ENCODE data around the gene LHX1. TPM values are rescaled to one million over a fixed set of nuclear protein-coding genes. Genes with fewer than 3 reads are reported as not detected.

Gene LHX1
- total RNA-seq, 1 experiment from 2014 or later, result 0.61 TPM

DNA sequence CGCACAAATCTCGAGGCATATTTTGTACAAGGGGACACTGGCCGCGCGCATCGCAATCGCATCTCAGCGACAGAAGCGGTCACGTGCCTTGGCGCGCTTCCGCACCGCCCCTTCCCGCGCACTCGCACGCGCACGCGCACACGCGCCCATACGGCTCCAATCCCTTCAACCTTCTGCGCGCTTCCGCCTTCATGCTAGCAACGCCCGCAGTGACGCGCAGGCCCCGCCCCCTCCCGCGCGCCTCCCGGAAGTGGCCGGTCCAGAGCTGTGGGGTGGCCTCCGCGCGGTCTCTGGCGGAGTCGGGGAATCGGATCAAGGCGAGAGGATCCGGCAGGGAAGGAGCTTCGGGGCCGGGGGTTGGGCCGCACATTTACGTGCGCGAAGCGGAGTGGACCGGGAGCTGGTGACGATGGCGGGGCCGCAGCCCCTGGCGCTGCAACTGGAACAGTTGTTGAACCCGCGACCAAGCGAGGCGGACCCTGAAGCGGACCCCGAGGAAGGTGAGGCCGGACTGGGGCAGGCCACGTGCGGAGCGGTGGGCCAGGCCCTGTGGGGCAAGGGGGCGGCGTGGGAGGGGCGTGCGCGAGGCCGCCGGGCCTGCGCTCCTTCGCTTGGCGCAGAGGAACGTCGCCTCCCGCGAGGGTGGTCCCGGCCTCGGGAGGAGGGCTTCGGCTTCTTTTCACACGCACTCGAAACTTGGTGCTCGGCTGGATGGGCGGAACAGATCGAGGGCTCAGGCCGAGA lies 11.6 kb downstream of the LHX1 start, which contains the start of gene AATF (continued):
- TF ChIP-seq, protein P1, sequence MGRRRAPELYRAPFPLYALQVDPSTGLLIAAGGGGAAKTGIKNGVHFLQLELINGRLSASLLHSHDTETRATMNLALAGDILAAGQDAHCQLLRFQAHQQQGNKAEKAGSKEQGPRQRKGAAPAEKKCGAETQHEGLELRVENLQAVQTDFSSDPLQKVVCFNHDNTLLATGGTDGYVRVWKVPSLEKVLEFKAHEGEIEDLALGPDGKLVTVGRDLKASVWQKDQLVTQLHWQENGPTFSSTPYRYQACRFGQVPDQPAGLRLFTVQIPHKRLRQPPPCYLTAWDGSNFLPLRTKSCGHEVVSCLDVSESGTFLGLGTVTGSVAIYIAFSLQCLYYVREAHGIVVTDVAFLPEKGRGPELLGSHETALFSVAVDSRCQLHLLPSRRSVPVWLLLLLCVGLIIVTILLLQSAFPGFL (CRISPR knock-in tag; IDR thresholded peaks at IDR 0.05; ENCODE audit: borderline replicate concordance), result peak; percentile 92; the same call in 1 of the 2 replicates
- TF ChIP-seq FOXJ3 (CRISPR knock-in tag; IDR thresholded peaks at IDR 0.05; ENCODE audit: borderline replicate concordance) (no peak), ZNF263 (CRISPR knock-in tag; IDR thresholded peaks at IDR 0.05; ENCODE audit: low read depth) (peak; percentile 58; the same call in 1 of the 2 replicates), ATF1 (CRISPR knock-in tag; IDR thresholded peaks at IDR 0.05) (peak; percentile 37; the same call in 1 of the 2 replicates), TP53 (CRISPR knock-in tag; IDR thresholded peaks at IDR 0.05) (peak; percentile 79), SMAD3 (CRISPR knock-in tag; IDR thresholded peaks at IDR 0.05; ENCODE audit: borderline replicate concordance) (peak; percentile 98; the same call in 1 of the 2 replicates), NR2C2 (CRISPR knock-in tag; IDR thresholded peaks at IDR 0.05) (no peak; the same call in 1 of the 2 replicates), ZNF121 (CRISPR knock-in tag; IDR thresholded peaks at IDR 0.05) (no peak), RORB (CRISPR knock-in tag; IDR thresholded peaks at IDR 0.05) (no peak), ETV6 (CRISPR knock-in tag; IDR thresholded peaks at IDR 0.05) (peak; percentile 98; the same call in 1 of the 2 replicates), NR3C1 (CRISPR knock-in tag; conservative IDR thresholded peaks at IDR 0.05; ENCODE audit: low read depth) (peak; percentile 78; the same call in 1 of the 2 replicates), ZNF138 (CRISPR knock-in tag; conservative IDR thresholded peaks at IDR 0.05) (peak; percentile 83; the same call in 1 of the 2 replicates), KAT7 (CRISPR knock-in tag; IDR thresholded peaks at IDR 0.05; ENCODE audit: borderline replicate concordance) (peak; percentile 98), ELF4 (CRISPR knock-in tag; IDR thresholded peaks at IDR 0.05; ENCODE audit: low read depth) (peak; percentile 71), PRRX2 (CRISPR knock-in tag; IDR thresholded peaks at IDR 0.05) (no peak)
- TF ChIP-seq, protein P2, sequence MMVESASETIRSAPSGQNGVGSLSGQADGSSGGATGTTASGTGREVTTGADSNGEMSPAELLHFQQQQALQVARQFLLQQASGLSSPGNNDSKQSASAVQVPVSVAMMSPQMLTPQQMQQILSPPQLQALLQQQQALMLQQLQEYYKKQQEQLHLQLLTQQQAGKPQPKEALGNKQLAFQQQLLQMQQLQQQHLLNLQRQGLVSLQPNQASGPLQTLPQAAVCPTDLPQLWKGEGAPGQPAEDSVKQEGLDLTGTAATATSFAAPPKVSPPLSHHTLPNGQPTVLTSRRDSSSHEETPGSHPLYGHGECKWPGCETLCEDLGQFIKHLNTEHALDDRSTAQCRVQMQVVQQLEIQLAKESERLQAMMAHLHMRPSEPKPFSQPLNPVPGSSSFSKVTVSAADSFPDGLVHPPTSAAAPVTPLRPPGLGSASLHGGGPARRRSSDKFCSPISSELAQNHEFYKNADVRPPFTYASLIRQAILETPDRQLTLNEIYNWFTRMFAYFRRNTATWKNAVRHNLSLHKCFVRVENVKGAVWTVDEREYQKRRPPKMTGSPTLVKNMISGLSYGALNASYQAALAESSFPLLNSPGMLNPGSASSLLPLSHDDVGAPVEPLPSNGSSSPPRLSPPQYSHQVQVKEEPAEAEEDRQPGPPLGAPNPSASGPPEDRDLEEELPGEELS (CRISPR knock-in tag; IDR thresholded peaks at IDR 0.05), result peak; percentile 95
- TF ChIP-seq, protein P3, sequence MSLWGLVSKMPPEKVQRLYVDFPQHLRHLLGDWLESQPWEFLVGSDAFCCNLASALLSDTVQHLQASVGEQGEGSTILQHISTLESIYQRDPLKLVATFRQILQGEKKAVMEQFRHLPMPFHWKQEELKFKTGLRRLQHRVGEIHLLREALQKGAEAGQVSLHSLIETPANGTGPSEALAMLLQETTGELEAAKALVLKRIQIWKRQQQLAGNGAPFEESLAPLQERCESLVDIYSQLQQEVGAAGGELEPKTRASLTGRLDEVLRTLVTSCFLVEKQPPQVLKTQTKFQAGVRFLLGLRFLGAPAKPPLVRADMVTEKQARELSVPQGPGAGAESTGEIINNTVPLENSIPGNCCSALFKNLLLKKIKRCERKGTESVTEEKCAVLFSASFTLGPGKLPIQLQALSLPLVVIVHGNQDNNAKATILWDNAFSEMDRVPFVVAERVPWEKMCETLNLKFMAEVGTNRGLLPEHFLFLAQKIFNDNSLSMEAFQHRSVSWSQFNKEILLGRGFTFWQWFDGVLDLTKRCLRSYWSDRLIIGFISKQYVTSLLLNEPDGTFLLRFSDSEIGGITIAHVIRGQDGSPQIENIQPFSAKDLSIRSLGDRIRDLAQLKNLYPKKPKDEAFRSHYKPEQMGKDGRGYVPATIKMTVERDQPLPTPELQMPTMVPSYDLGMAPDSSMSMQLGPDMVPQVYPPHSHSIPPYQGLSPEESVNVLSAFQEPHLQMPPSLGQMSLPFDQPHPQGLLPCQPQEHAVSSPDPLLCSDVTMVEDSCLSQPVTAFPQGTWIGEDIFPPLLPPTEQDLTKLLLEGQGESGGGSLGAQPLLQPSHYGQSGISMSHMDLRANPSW (CRISPR knock-in tag; conservative IDR thresholded peaks at IDR 0.05; ENCODE audit: low read depth), result 0 out of 2 replicates have a peak, but pooled peaks have one; percentile 4
- TF ChIP-seq, protein P4, sequence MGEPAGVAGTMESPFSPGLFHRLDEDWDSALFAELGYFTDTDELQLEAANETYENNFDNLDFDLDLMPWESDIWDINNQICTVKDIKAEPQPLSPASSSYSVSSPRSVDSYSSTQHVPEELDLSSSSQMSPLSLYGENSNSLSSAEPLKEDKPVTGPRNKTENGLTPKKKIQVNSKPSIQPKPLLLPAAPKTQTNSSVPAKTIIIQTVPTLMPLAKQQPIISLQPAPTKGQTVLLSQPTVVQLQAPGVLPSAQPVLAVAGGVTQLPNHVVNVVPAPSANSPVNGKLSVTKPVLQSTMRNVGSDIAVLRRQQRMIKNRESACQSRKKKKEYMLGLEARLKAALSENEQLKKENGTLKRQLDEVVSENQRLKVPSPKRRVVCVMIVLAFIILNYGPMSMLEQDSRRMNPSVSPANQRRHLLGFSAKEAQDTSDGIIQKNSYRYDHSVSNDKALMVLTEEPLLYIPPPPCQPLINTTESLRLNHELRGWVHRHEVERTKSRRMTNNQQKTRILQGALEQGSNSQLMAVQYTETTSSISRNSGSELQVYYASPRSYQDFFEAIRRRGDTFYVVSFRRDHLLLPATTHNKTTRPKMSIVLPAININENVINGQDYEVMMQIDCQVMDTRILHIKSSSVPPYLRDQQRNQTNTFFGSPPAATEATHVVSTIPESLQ (CRISPR knock-in tag; IDR thresholded peaks at IDR 0.05), result no peak
- TF ChIP-seq, protein P5, sequence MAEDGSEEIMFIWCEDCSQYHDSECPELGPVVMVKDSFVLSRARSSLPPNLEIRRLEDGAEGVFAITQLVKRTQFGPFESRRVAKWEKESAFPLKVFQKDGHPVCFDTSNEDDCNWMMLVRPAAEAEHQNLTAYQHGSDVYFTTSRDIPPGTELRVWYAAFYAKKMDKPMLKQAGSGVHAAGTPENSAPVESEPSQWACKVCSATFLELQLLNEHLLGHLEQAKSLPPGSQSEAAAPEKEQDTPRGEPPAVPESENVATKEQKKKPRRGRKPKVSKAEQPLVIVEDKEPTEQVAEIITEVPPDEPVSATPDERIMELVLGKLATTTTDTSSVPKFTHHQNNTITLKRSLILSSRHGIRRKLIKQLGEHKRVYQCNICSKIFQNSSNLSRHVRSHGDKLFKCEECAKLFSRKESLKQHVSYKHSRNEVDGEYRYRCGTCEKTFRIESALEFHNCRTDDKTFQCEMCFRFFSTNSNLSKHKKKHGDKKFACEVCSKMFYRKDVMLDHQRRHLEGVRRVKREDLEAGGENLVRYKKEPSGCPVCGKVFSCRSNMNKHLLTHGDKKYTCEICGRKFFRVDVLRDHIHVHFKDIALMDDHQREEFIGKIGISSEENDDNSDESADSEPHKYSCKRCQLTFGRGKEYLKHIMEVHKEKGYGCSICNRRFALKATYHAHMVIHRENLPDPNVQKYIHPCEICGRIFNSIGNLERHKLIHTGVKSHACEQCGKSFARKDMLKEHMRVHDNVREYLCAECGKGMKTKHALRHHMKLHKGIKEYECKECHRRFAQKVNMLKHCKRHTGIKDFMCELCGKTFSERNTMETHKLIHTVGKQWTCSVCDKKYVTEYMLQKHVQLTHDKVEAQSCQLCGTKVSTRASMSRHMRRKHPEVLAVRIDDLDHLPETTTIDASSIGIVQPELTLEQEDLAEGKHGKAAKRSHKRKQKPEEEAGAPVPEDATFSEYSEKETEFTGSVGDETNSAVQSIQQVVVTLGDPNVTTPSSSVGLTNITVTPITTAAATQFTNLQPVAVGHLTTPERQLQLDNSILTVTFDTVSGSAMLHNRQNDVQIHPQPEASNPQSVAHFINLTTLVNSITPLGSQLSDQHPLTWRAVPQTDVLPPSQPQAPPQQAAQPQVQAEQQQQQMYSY (CRISPR knock-in tag; IDR thresholded peaks at IDR 0.05), result peak; percentile 61; the same call in 1 of the 2 replicates
- TF ChIP-seq, protein P6, sequence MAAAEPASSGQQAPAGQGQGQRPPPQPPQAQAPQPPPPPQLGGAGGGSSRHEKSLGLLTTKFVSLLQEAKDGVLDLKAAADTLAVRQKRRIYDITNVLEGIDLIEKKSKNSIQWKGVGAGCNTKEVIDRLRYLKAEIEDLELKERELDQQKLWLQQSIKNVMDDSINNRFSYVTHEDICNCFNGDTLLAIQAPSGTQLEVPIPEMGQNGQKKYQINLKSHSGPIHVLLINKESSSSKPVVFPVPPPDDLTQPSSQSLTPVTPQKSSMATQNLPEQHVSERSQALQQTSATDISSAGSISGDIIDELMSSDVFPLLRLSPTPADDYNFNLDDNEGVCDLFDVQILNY (CRISPR knock-in tag; IDR thresholded peaks at IDR 0.05), result peak; percentile 99
- TF ChIP-seq, protein P7, sequence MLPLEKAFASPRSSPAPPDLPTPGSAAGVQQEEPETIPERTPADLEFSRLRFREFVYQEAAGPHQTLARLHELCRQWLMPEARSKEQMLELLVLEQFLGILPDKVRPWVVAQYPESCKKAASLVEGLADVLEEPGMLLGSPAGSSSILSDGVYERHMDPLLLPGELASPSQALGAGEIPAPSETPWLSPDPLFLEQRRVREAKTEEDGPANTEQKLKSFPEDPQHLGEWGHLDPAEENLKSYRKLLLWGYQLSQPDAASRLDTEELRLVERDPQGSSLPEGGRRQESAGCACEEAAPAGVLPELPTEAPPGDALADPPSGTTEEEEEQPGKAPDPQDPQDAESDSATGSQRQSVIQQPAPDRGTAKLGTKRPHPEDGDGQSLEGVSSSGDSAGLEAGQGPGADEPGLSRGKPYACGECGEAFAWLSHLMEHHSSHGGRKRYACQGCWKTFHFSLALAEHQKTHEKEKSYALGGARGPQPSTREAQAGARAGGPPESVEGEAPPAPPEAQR (CRISPR knock-in tag; IDR thresholded peaks at IDR 0.05), result no peak
- TF ChIP-seq, protein P8, sequence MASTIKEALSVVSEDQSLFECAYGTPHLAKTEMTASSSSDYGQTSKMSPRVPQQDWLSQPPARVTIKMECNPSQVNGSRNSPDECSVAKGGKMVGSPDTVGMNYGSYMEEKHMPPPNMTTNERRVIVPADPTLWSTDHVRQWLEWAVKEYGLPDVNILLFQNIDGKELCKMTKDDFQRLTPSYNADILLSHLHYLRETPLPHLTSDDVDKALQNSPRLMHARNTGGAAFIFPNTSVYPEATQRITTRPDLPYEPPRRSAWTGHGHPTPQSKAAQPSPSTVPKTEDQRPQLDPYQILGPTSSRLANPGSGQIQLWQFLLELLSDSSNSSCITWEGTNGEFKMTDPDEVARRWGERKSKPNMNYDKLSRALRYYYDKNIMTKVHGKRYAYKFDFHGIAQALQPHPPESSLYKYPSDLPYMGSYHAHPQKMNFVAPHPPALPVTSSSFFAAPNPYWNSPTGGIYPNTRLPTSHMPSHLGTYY (CRISPR knock-in tag; IDR thresholded peaks at IDR 0.05), result no peak
